ENCODE measurements around the gene SLC24A4.
A peak's percentile ranks its signal among the peaks of the same experiment; 100 is the strongest.

The SLC24A4 gene

GRCh38 chr14:92507174-92507768 is 184.3 kb downstream of the SLC24A4 start:
- TF ChIP-seq SPI1 (IDR thresholded peaks at IDR 0.05; ENCODE audit: borderline replicate concordance, low read depth) (peak; percentile 76; the same call in 1 of the 2 replicates), POLR2AphosphoS5 (IDR thresholded peaks at IDR 0.05; ENCODE audit: low read depth) (no peak)
- H3K27me3 ChIP-seq (ENCODE audit: insufficient read depth, poor library complexity, severe bottlenecking) = no peaks in the 10 kb centered on the region
- peak in 1 of 2 experiments; percentile 36 for DNase-seq (ENCODE audit: low read depth in 1 of 2, low spot score in 1 of 2)
- H3K27ac ChIP-seq (replicated peaks) = no peak overlapping the region
- no peak overlapping the region for H3K4me3 ChIP-seq (replicated peaks; ENCODE audit: insufficient read depth, low read length)

DNA sequence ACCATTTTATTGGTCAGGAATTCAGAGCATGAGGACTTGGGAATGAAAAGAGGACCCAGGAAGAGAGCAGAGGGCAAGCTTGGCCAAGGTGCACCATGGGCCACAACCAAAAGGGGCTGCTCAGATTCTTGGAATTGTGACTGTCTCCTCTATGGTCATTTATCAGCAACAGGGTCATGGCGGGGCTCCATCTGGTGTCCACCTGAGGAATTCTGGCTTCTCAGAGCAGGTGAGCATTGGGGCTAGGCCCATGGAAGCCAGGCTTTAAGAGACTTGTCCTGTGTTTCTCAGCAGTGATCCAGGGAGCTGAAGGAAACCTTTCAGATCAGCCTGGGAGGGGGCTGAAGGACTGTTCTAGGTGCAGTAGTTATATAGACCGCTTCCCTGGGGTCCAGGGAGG is 188.0 kb downstream of the SLC24A4 start:
- TF ChIP-seq REST (IDR thresholded peaks at IDR 0.05; ENCODE audit: insufficient replicate concordance, low read depth) (no peak), SPI1 (IDR thresholded peaks at IDR 0.05; ENCODE audit: borderline replicate concordance, low read depth) (no peak), POLR2AphosphoS5 (IDR thresholded peaks at IDR 0.05; ENCODE audit: low read depth) (no peak), GABPA (IDR thresholded peaks at IDR 0.05; ENCODE audit: low read depth) (no peak)
- TF ChIP-seq, protein P1, sequence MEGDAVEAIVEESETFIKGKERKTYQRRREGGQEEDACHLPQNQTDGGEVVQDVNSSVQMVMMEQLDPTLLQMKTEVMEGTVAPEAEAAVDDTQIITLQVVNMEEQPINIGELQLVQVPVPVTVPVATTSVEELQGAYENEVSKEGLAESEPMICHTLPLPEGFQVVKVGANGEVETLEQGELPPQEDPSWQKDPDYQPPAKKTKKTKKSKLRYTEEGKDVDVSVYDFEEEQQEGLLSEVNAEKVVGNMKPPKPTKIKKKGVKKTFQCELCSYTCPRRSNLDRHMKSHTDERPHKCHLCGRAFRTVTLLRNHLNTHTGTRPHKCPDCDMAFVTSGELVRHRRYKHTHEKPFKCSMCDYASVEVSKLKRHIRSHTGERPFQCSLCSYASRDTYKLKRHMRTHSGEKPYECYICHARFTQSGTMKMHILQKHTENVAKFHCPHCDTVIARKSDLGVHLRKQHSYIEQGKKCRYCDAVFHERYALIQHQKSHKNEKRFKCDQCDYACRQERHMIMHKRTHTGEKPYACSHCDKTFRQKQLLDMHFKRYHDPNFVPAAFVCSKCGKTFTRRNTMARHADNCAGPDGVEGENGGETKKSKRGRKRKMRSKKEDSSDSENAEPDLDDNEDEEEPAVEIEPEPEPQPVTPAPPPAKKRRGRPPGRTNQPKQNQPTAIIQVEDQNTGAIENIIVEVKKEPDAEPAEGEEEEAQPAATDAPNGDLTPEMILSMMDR (IDR thresholded peaks at IDR 0.05; ENCODE audit: insufficient read depth, low read length) = no peak
- no peak overlapping the region for H3K27ac ChIP-seq (replicated peaks)
- DNase-seq (ENCODE audit: low read depth in 1 of 2, low spot score in 1 of 2) = no peak
- no peak overlapping the region for H3K4me3 ChIP-seq (replicated peaks; ENCODE audit: insufficient read depth, low read length)
- no peaks in the 10 kb centered on the region for H3K27me3 ChIP-seq (ENCODE audit: insufficient read depth, poor library complexity, severe bottlenecking)

DNA sequence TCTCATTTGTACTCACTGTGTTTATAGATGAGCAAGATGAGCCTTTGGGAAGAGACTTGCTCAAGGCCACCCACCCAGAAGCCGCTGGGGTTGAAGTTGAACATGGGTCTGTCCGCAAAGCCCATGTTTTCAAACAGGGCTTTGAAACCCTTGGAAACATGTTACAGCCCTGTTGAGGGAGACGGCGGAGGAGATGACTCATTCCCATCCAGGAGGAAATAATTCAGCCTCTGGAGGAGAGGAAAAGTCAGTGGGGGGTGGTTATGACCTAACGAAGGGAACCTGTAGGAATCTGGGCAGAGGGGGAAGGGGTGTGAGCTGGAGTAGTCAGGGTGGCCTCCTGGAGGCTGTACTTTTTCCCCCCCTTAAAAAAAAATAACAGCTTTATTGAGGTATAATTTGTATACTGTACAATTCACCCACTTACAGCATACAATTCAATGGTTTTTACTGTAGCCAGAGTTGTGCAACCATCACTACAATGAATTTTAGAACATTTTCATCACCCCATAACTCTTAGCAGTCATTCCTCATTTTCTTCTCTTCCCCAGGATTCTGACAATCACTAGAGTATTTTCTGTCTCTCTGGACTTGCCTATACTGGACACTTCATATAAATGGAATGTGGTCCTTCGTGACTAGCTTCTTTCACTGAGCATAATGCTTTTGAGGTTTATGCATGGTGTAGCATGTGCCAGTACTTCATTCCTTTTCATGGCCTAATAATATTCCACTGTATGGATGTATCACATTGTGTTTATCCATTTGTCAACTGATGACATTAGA is 188.7 kb downstream of the SLC24A4 start:
- no peak for DNase-seq (ENCODE audit: low read depth in 1 of 2, low spot score in 1 of 2)

More for the DNA sequence above, 188.7 kb downstream of the SLC24A4 start:
- TF ChIP-seq REST (IDR thresholded peaks at IDR 0.05; ENCODE audit: insufficient replicate concordance, low read depth) (no peak), GABPA (IDR thresholded peaks at IDR 0.05; ENCODE audit: low read depth) (no peak), POLR2AphosphoS5 (IDR thresholded peaks at IDR 0.05; ENCODE audit: low read depth) (no peak), SPI1 (IDR thresholded peaks at IDR 0.05; ENCODE audit: borderline replicate concordance, low read depth) (no peak)
- TF ChIP-seq, protein P1 (IDR thresholded peaks at IDR 0.05; ENCODE audit: insufficient read depth, low read length) = no peak
- Histone ChIP-seq H3K27ac (replicated peaks) (no peak overlapping the region), H3K27me3 (ENCODE audit: insufficient read depth, poor library complexity, severe bottlenecking) (no peaks in the 10 kb centered on the region), H3K4me3 (replicated peaks; ENCODE audit: insufficient read depth, low read length) (no peak overlapping the region)
